Sigmoid colon (tissue), 4 donors: ENCODE data around the gene TSPAN5.

ENCODE experiments used
- CTCF ChIP-seq, 4 experiments: fragments of 450-650 bp in 3 of 4; fragments of 200-600 bp in 1 of 4; IDR thresholded peaks; one replicate each; pipeline ENCODE4 v1.5.1; 2016 to 2019; ENCODE audit warnings: antibody characterized with exemption in 4 of 4, mild to moderate bottlenecking in 3 of 4, moderate library complexity in 2 of 4
- EP300 ChIP-seq, 4 donors: sonication (generic); formaldehyde crosslinking; IDR thresholded peaks; one replicate each; pipeline ENCODE4 v1.6.1; 2017; ENCODE audit warnings: antibody characterized with exemption in 4 of 4
- POLR2A ChIP-seq, 2 donors: fragments of 450-650 bp; IDR thresholded peaks; one replicate each; pipeline ENCODE4 v1.6.1; 2016; ENCODE audit warnings: antibody characterized with exemption in 2 of 2, mild to moderate bottlenecking in 2 of 2, moderate library complexity in 2 of 2
- POLR2AphosphoS5 ChIP-seq, 4 donors: sonication (generic); formaldehyde crosslinking; IDR thresholded peaks; one replicate each; pipeline ENCODE4 v1.6.1; 2017; ENCODE audit warnings: antibody characterized with exemption in 4 of 4

DNA sequence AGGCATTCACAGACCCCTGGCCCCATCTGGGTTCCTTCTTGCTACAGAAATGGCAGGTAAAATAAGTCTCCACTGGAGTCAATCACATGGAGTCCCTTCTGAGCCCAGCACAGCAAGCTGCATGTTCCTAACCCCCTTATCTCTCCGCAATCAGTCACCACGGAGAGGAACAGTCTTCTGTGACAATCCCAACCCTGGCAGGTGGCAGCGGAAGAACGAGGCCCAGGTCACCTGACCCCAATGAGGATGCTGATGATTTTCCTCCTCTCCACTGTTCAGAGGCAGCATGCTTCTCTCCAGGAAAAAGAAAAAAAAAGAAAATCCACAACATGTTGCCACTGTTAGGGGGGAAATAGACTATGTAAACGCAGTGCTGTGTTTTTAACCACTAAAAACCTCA, 50.1 kb downstream of the TSPAN5 start:
- TF ChIP-seq CTCF (IDR thresholded peaks at IDR 0.05) (no peak), POLR2AphosphoS5 (IDR thresholded peaks at IDR 0.05) (no peak), EP300 (IDR thresholded peaks at IDR 0.05) (no peak), POLR2A (IDR thresholded peaks at IDR 0.05) (no peak)
